Measurements from ENCODE around the gene PLA2G2C.

PLA2G2C gene

GRCh38 chr1:20152599-20152930, 33.8 kb downstream of the PLA2G2C start:
- no peak for DNase-seq (ENCODE audit: low spot score)

- DNase-seq (ENCODE audit: low spot score), result peak; percentile 73
Observed at GRCh38 chr1:20151906-20152598, 34.3 kb downstream of the PLA2G2C start.

- DNase-seq (ENCODE audit: low spot score), result no peak
Observed at GRCh38 chr1:20150969-20151368, 35.3 kb downstream of the PLA2G2C start.

- no peak for DNase-seq (ENCODE audit: low spot score)
Observed at GRCh38 chr1:20150326-20150705, 36.0 kb downstream of the PLA2G2C start.

GRCh38 chr1:20149601-20150325, 36.6 kb downstream of the PLA2G2C start:
- DNase-seq (ENCODE audit: low spot score), result no peak

- DNase-seq (ENCODE audit: low spot score), result no peak
Observed at GRCh38 chr1:20148571-20149500, 37.5 kb downstream of the PLA2G2C start.

- no peak for DNase-seq (ENCODE audit: low spot score)
Observed at GRCh38 chr1:20147846-20148570, 38.3 kb downstream of the PLA2G2C start.

- DNase-seq (ENCODE audit: low spot score), result no peak
Observed at GRCh38 chr1:20143734-20144565, 42.4 kb downstream of the PLA2G2C start.

GRCh38 chr1:20143318-20143717, 43.0 kb downstream of the PLA2G2C start:
- no peak for DNase-seq (ENCODE audit: low spot score)

GRCh38 chr1:20142001-20142710, 44.2 kb downstream of the PLA2G2C start:
- DNase-seq (ENCODE audit: low spot score), result no peak

GRCh38 chr1:20141466-20141865, 44.9 kb downstream of the PLA2G2C start:
- DNase-seq (ENCODE audit: low spot score), result no peak

GRCh38 chr1:20141001-20141400, 45.3 kb downstream of the PLA2G2C start:
- no peak for DNase-seq (ENCODE audit: low spot score)

GRCh38 chr1:20139776-20140612, 46.3 kb downstream of the PLA2G2C start:
- DNase-seq (ENCODE audit: low spot score), result no peak

GRCh38 chr1:20138961-20139550, 47.3 kb downstream of the PLA2G2C start, which contains the start of gene PLA2G2F:
TSS of gene PLA2G2F (plus strand) at chr1:20139323. CDS start at chr1:20139428, 105 bp downstream.
- no peak for DNase-seq (ENCODE audit: low spot score)

GRCh38 chr1:20138346-20138745, 48.0 kb downstream of the PLA2G2C start:
- DNase-seq (ENCODE audit: low spot score), result no peak

GRCh38 chr1:20137604-20138003, 48.7 kb downstream of the PLA2G2C start:
- no peak for DNase-seq (ENCODE audit: low spot score)

- no peak for DNase-seq (ENCODE audit: low spot score)
Observed at GRCh38 chr1:20137055-20137454, 49.3 kb downstream of the PLA2G2C start.

GRCh38 chr1:20136249-20136648, 50.1 kb downstream of the PLA2G2C start:
- no peak for DNase-seq (ENCODE audit: low spot score)

GRCh38 chr1:20134995-20135394, 51.3 kb downstream of the PLA2G2C start:
- DNase-seq (ENCODE audit: low spot score), result no peak

Data from hematopoietic multipotent progenitor cell treated with erythropoietin and hydrocortisone succinate and interleukin-3 and kit ligand, for 17 days (in vitro differentiated cells).